Mucosa of descending colon (tissue), 3 donors: ENCODE data around the gene CAMSAP1. TPM values are rescaled to one million over a fixed set of nuclear protein-coding genes. Genes with fewer than 3 reads are reported as not detected.
"Not testable (repeated sequence)": the region's sequence is repeated elsewhere in the genome, so short reads cannot be mapped to it uniquely, and the experiment has no call there.

Source experiments
- ATAC-seq: fragments of 200-7000 bp; cut with Tn5 transposase; one replicate; pipeline ENCODE4 v1.9.1; 2020; ENCODE audit warnings: mild to moderate bottlenecking, moderate library complexity
- DNase-seq, 3 donors: peaks; one replicate each; pipeline ENCODE4 v3.0.0-alpha.2; 2020
- H3K36me3 ChIP-seq: fragments of 200-600 bp; one replicate; pipeline ENCODE4 v1.8.0; 2021; ENCODE audit warnings: low read depth, mild to moderate bottlenecking
- H3K4me1 ChIP-seq: fragments of 200-600 bp; one replicate; pipeline ENCODE4 v1.8.0; 2021; ENCODE audit warnings: low read depth, mild to moderate bottlenecking
- H3K4me3 ChIP-seq: fragments of 200-600 bp; one replicate; pipeline ENCODE4 v1.8.0; 2021; ENCODE audit warnings: mild to moderate bottlenecking
- H3K9me3 ChIP-seq: fragments of 200-600 bp; one replicate; pipeline ENCODE4 v1.8.0; 2021; ENCODE audit warnings: mild to moderate bottlenecking
- intact Hi-C, 2 donors: fragments of 100-400 bp; cut with DNase I in 1 of 2; cut with micrococcal nuclease in 1 of 2; formaldehyde crosslinking; loops; one replicate each; pipeline versions ENCODE4 v1.11.0 to v1.11.1; 2022; cut with DNase I, micrococcal nuclease
- total RNA-seq, 3 donors: library from RNA; stranded (reverse); fragmentation: NEBNext Ultra II Directional in 2 of 3; extraction: Animal tissue kit (Norgen Biotek cat#: 25700) in 2 of 3; gene quantifications; one replicate each; pipeline versions ENCODE4 v1.2.1 to v1.2.4, GENCODE V29; 2021 to 2023
- TF ChIP-seq, protein P1 (sequence below): fragments of 200-600 bp; IDR thresholded peaks from one replicate; pipeline ENCODE4 v1.8.0; 2022; ENCODE audit warnings: antibody characterized with exemption, mild to moderate bottlenecking
- donor health status: DM: no; HTN: no; CAD: no; lungs with moderate emphysema.
- donor health status: DM: no; HTN: no; CAD: no.
- donor health status: DM: no; HTN: yes; CAD: no.

CAMSAP1 gene
- total RNA-seq, 3 donors from 2014 or later, result 11.5 to 37.8 (median 14.3) TPM

- TF ChIP-seq, protein P1, sequence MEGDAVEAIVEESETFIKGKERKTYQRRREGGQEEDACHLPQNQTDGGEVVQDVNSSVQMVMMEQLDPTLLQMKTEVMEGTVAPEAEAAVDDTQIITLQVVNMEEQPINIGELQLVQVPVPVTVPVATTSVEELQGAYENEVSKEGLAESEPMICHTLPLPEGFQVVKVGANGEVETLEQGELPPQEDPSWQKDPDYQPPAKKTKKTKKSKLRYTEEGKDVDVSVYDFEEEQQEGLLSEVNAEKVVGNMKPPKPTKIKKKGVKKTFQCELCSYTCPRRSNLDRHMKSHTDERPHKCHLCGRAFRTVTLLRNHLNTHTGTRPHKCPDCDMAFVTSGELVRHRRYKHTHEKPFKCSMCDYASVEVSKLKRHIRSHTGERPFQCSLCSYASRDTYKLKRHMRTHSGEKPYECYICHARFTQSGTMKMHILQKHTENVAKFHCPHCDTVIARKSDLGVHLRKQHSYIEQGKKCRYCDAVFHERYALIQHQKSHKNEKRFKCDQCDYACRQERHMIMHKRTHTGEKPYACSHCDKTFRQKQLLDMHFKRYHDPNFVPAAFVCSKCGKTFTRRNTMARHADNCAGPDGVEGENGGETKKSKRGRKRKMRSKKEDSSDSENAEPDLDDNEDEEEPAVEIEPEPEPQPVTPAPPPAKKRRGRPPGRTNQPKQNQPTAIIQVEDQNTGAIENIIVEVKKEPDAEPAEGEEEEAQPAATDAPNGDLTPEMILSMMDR, result no peak
- H3K4me3 ChIP-seq, result no peak overlapping the region
- H3K4me1 ChIP-seq, result no peaks in the 10 kb centered on the region
- intact Hi-C loops, result no loop called here
- DNase-seq (no peak), ATAC-seq (no peak)
- H3K36me3 ChIP-seq, result no peaks in the 10 kb centered on the region
- peaks cover 60% of the 10 kb centered on the region for H3K9me3 ChIP-seq
These were observed 7.6 kb upstream of the CAMSAP1 start for GRCh38 chr9:135914921-135915320.

- H3K4me3 ChIP-seq, ATAC-seq, H3K36me3 ChIP-seq, DNase-seq, intact Hi-C loops: not testable (repeated sequence)
- Histone ChIP-seq H3K9me3 (peaks cover 28% of the 10 kb centered on the region), H3K4me1 (peaks cover 15% of the 10 kb centered on the region)
These were observed 3.9 kb upstream of the CAMSAP1 start for GRCh38 chr9:135911233-135911632.

- TF ChIP-seq, protein P1, result no peak
- no peak for ATAC-seq
- Histone ChIP-seq H3K36me3 (no peaks in the 10 kb centered on the region), H3K9me3 (peaks cover 24% of the 10 kb centered on the region), H3K4me1 (peaks cover 15% of the 10 kb centered on the region), H3K4me3 (no peak overlapping the region)
- DNase-seq, result no peak
- intact Hi-C loops, result no loop called here
These were observed 3.4 kb upstream of the CAMSAP1 start for GRCh38 chr9:135910757-135911156.

DNA sequence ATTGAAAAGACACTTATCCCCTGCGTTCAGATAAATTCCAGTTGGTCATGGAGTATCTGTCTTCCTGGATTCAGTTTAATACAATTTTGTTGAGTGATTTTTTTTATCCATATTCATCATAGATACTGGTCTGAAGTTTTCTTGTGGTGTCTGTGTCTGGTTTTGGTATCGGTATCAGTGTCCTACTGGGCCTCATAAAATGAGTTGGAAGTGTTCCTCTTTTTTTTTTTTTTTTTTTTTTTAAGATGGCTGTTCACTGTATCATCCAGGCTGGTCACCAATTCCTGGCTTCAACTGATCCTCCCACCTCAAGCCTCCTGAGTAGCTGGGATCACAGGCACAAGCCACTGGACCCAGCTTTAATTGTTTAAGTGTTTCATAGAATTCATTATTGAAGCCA is 2.9 kb upstream of the CAMSAP1 start:
- intact Hi-C loops, result no loop called here
- no peaks in the 10 kb centered on the region for H3K36me3 ChIP-seq
- H3K9me3 ChIP-seq, result peaks cover 18% of the 10 kb centered on the region
- H3K4me1 ChIP-seq, result peaks cover 15% of the 10 kb centered on the region
- DNase-seq, result no peak
- no peak overlapping the region for H3K4me3 ChIP-seq
- TF ChIP-seq, protein P1, result no peak
- no peak for ATAC-seq

DNA sequence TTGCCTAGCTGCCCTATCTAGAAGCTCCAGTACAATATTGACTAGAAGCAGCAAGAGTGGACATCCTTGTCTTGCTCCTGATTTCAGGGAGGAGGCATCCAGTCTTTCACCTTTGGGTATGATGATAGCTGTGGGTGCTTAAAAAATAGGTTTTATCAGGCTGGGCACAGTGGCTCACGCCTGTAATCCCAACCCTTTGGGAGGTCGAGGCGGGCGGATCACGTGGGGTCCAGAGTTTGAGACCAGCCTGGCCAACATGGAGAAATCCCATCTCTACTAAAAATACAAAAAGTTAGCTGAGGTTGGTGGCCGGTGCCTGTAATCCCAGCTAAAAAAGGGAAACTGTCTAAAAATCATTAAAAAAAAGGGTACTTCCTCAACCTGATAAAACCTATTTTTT is 2.0 kb upstream of the CAMSAP1 start:
- no peak overlapping the region for H3K4me3 ChIP-seq
- H3K4me1 ChIP-seq, result peaks cover 15% of the 10 kb centered on the region
- ATAC-seq (no peak), DNase-seq (no peak)
- no peaks in the 10 kb centered on the region for H3K36me3 ChIP-seq
- intact Hi-C loops, result no loop called here
- peaks cover 10% of the 10 kb centered on the region for H3K9me3 ChIP-seq
- TF ChIP-seq, protein P1, result no peak

GRCh38 chr9:135908754-135909204 is 1.4 kb upstream of the CAMSAP1 start:
- intact Hi-C loops, result no loop called here
- Histone ChIP-seq H3K36me3 (no peaks in the 10 kb centered on the region), H3K9me3 (peaks cover 4% of the 10 kb centered on the region), H3K4me1 (peaks cover 15% of the 10 kb centered on the region), H3K4me3 (no peak overlapping the region)
- ATAC-seq (no peak), DNase-seq (no peak)
- TF ChIP-seq, protein P1, result no peak
